GM10248 (cell line): ENCODE measurements around the gene ARFGEF3.

Experiments used
- CTCF ChIA-PET: fragments of 300-600 bp; sonication (Branson Sonifier 250); formaldehyde crosslinking; extraction: SDS; loops from one replicate; lab custom pipeline; 2021; ENCODE audit warnings: antibody characterized with exemption; lab: Yijun Ruan, JAX
- POLR2A ChIA-PET: fragments of 350-650 bp; sonication (Branson Sonifier 250); formaldehyde crosslinking; extraction: SDS; loops from one replicate; lab custom pipeline; 2020; ENCODE audit warnings: antibody characterized with exemption; lab: Yijun Ruan, JAX
- DNase-seq: peaks from one replicate; pipeline ENCODE4 v3.0.0; 2012; ENCODE audit errors: extremely low spot score
- CTCF ChIP-seq: IDR thresholded peaks from 2 replicates; pipeline ENCODE4 v1.5.1; 2012; ENCODE audit warnings: mild to moderate bottlenecking, low read depth; ENCODE audit errors: extremely low read depth, missing control alignments, control extremely low read depth

ARFGEF3 gene

GRCh38 chr6:138240476-138241245 lies 78.9 kb downstream of the ARFGEF3 start:
- no peak for DNase-seq
- TF ChIP-seq CTCF = no peak
- CTCF ChIA-PET = interaction anchor here (0.9 to 2.6 kb wide), 2 partner anchors 8 to 18 kb away, joined by 4 to 10 read pairs; no protein-coding TSS in a partner anchor
- POLR2A ChIA-PET = no interaction called here

- no peak for DNase-seq
- POLR2A ChIA-PET = no interaction called here
- TF ChIP-seq CTCF = no peak
- CTCF ChIA-PET = interaction anchor here (2.6 kb wide), 1 partner anchor 8 kb away, joined by 10 read pairs; no protein-coding TSS in a partner anchor
Measured at GRCh38 chr6:138241381-138241780, 79.6 kb downstream of the ARFGEF3 start.

- CTCF ChIA-PET = interaction anchor here (2.6 kb wide), 1 partner anchor 9 kb away, joined by 10 read pairs; no protein-coding TSS in a partner anchor
- POLR2A ChIA-PET = no interaction called here
- DNase-seq = no peak
- TF ChIP-seq CTCF = no peak
Measured at GRCh38 chr6:138241934-138242333, 80.2 kb downstream of the ARFGEF3 start.

DNA sequence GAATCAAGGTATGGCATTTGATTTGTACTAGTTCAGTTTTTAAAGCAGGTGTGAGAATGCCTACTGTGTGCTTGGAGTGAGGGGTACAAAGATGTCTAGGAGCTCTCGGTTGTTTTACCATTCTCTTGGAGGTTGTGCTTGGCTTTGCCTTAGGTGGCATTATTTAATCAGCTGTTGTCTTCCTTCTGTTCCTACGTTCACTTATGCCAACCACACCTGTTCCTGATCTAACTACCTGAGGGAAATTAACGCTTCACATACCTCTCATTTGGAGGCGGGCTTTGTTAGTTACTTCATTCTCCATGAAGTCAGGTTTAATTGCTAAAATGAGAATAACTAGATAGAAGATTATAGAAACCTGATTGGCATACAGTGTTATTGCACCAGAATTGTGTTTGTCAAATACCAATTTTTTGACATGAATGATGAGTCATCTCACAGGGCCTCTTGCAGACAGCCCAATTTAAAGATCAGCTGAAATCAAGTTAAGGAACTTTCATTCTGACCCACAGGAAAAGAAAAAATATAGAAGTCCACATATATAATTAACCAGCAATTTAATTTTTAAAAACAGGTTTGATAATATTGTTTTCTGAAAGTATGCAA lies 81.4 kb downstream of the ARFGEF3 start:
- ChIA-PET CTCF (interaction anchor here (1.2 to 2.6 kb wide), 2 partner anchors 8 to 10 kb away, joined by 3 to 10 read pairs; no protein-coding TSS in a partner anchor), POLR2A (no interaction called here)
- TF ChIP-seq CTCF = no peak
- DNase-seq = no peak

GRCh38 chr6:138245751-138246150 lies 84.0 kb downstream of the ARFGEF3 start:
- ChIA-PET POLR2A (no interaction called here), CTCF (no interaction called here)
- no peak for DNase-seq
- no peak for TF ChIP-seq CTCF

DNA sequence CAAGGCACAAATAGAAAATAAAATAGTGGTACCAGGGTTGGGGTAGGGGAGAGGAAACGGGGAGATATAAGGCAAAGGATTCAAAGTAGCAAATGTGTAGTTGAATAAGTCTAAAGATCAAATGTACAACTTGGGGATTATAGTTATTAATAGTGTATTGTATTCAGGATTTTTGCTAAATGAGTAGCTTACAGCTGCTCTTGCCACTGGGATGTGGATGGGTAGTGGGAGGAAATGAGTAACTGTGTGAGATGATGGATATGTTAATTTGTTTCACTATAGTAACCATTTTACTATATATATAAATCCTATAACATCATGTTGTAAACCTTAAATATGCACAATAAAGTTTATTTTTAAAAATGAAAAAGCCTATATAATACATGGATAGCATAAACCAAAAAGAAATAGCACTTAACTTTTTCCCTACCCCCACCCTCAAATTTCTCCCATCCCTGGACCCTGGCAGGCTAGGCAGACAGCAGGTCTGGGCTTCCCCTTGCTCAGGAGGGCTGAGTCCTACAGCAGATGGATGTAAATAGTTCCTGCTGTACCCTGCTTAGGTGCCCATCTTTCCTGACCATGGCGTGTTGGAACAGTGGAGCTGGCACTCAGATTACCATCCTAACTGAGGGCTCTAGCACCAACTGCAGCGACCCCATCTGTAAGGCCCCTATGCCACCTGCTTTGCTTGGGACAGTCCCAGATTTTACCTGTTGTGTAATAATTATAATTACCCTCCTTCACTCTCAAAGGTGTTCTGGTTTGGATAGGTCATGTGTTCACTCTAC lies 85.1 kb downstream of the ARFGEF3 start:
- TF ChIP-seq CTCF = no peak
- DNase-seq = no peak
- CTCF ChIA-PET = no interaction called here

More for the DNA sequence above, 85.1 kb downstream of the ARFGEF3 start:
- POLR2A ChIA-PET = no interaction called here
